Pulmonary artery endothelial cell (primary cell): ENCODE results near the gene LGR4. TPM values are rescaled to one million over a fixed set of nuclear protein-coding genes. Genes with fewer than 3 reads are reported as not detected.
"Not testable (repeated sequence)": the region's sequence is repeated elsewhere in the genome, so short reads cannot be mapped to it uniquely, and the experiment has no call there.

Experiments
- DNase-seq: peaks from one replicate; pipeline ENCODE4 v3.0.0-alpha.2; 2011; ENCODE audit warnings: low read depth, low spot score
- total RNA-seq: library from RNA; depleted of rRNA; stranded (reverse); fragments of >200 nt; gene quantifications from 2 replicates; pipeline ENCODE4 v1.2.3, GENCODE V29; 2014

Gene LGR4
- total RNA-seq, 1 donor from 2014 or later, result 9.0 TPM

DNA sequence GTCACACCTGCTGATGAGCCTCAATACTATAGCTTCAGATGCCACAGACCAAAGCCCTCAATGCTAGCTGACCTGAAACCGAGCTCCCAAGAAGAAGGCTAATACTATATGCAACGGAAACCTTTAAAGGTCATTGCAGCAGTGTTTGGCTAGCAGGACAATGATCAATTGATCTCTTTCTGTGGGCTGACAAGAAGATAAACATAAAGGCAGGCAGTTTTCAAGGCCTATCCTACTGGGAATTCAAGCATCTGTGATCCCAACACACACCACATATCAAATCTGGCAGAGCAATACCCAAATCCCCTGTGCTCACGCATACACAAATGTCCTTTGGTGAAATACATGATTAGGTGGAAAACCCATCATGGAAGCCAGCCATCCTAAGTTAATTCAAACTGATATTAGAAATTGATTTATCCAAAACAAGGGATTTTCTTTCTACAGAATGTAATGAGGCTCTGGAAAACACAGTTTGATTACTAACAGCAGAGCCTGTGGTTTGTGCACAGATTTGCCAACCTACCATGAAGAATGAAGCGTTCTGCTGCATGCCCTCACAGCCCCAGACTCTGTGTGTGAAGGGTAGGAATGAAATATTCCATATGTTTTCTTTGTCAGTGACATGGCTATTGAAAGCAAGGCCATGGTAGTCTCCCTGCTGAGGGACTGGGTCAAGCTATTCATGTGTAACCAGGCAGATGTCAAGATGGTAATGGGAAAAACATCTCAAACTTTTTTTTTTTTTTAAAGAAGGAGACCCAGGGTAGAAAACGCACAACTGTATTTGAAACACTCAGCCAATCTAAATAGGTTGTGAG, 12.2 kb downstream of the LGR4 start:
- no peak for DNase-seq

DNA sequence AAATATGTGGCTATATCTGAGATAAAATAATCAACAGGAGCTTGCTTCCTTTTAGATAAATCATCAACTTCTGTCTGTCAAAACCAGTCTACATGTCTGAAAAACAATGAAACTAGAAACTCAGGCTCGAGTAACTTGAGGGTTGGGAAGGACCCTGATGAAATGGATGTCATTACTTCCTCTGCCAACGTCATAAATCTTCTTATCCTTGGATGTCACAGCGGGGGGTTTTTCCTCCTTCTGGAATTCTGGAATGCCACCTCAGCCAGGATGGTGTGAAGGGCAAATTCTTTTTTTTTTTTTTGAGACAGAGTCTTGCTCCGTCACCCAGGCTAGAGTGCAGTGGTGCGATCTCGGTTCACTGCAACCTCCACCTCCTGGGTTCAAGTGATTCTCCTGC, 13.4 kb downstream of the LGR4 start:
- no peak for DNase-seq

DNA sequence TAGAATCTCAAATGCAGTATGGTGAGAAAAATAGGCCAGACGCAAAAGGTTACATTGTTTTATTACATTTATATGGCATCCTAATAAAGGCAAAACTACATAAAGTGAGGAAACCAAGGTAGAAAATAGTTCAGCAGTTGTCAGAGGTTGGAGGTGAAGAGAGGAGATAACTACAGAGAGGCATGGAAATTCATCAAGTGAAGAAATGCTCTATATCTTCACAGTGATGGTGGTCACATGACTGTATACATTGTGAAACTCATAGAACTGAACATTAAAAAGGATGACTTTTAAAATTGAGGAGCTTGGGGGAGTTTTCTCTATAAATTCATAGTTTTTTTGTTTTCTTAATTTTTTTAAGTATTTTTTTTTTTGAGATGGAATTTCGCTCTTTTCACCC, 14.4 kb downstream of the LGR4 start:
- DNase-seq, result no peak

DNA sequence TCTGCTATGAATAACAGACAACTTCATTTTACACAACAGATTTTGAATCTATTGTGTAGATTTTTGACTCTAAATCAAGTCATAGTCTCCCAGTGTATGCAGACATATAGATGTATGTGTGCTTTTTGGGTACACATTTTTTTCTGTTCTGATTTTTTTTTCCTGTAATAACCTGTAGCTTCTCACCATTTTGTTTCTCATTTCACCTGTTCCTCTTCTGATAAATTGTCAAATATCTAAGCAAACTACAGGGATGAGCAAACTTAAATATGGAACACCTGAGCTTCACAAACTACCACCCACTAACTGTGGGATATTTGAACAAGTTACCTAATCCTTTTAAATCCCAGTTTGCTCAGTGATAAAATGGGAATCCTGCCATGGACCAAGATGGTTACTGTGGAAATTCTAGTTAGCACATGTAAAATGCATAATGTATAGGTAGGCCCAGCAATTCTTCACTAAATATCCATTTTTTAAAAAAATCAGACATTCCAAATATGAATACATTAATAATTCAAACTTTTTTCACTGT, 15.7 kb downstream of the LGR4 start:
- no peak for DNase-seq

DNA sequence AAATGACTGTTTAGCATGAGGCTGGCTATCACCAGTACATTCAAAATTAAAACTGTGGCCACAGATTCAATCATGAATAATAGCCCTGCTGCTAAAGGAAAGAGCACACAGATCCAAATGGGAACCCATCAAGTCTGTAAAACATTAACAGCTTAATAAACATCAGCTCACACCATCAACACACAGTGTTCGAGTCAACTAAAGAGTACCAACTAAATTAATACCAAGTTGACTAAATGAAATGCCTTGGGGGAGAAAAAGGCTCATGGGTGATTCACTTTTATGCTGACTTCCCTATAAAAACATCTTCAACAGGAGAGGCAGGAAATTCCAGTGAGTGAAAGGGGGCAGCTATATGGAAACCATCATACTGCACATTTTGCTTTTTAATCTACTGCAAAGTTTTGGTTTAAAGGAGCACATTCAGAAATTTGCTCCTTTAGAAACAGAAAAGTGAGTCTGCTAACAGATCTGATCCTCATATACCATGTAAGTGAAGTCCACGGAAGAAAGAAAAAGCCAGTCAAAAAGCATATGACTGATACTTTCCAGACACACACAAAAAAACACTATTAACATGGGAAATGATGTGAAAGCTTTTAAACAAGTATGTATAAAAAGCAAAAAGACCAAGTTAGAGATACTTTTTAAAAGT, 16.3 kb downstream of the LGR4 start:
- no peak for DNase-seq

DNA sequence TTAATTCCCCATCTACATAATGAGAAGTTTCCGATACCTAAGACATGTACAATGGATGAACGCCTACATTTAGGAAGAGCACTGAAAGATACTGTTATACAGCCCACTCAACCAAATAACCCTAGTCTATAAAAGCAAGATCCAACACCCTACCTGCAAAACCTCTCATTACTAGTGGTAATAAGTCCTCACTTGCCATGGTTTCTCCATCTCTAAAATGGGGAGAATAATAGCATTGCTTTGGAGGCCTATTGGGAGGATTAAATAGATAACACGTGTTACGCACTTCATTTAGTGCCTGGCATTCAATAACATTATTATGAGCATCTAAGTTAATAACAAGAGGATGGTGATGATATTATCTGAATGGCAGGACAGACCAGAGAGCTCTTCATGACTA, 16.9 kb downstream of the LGR4 start:
- no peak for DNase-seq

DNA sequence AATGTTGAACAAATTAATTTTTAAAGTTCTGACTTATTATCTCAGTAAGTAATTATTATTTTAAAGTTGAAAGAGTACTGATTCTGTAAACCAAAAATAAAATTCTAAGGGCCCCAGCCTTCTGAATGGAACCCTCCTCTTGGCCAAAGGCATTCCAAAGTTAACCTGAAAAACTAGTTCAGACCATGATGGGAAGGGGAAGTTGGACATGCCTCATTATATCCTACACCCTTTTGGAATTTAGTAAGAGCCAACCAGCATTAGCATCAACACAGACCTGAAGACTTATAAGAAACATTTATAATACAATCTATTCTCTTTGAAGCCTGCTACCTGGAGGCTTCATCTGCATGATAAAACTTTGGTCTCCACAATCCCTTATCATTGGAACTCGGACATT, 18.9 kb downstream of the LGR4 start:
- DNase-seq, result no peak

DNA sequence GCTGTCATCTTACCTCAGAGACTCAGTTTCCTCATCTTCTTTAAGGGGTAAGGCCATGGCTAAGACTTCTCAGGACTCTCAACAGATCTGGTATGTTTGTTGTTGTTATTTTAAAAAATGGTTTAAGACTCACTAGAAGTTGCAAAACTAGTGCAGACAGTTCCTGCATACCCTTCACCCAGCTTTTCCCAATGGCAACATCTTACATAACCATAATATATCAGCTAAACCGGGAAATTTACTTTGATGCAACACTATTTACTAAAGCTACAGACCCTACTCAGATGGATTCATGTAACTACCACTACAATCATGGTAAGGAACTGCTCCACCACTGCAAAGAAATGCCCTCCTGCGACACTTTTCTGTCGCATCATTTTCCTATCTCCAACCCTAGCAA, 20.4 kb downstream of the LGR4 start:
- DNase-seq, result no peak

DNA sequence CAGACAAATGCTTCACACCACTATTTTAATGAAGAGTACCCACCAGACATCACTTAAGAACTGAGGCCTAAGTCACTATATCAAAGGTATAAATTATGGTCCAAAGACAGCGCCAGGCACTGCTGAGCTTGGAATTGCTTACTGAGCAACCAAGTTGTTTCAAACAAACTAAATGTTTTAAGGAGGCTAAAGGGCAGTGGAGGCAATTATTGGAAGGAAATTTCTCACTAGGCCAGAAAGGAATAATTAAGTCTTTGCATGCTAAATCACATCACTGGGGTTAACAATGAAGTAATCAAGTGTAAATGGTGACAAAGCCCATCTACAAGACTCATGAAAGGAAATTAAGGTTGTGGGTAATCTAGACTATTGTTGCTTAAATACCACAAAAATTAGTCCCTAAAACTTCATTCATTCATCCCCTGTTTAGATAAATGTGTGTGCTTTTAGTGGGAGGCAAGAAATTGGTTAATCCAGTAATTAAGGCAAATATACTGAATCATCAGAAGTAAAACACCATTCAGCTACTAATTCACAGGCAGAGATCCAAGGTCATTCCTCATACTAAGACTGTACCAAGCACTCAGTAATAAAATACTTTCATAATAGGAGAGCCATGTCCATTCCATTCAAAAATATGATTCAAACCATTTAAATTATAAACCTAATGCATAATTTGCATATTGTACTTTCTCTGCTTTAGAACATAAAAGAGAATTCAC, 21.2 kb downstream of the LGR4 start:
- DNase-seq, result no peak

DNA sequence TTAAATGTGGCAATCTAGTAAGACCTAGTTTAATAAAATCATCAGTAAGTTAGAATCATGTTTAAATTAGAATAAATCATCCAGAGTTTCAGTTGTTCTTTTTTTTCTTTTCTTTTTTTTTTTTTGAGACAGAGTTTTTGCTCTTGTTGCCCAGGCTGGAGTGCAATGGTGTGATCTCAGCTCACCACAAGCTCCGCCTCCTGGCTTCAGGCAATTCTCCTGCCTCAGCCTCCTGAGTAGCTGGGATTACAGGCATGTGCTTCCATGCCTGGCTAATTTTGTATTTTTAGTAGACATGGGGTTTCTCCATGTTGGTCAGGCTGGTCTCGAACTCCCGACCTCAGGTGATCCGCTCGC, 24.4 kb downstream of the LGR4 start:
- DNase-seq, result not testable (repeated sequence)

DNA sequence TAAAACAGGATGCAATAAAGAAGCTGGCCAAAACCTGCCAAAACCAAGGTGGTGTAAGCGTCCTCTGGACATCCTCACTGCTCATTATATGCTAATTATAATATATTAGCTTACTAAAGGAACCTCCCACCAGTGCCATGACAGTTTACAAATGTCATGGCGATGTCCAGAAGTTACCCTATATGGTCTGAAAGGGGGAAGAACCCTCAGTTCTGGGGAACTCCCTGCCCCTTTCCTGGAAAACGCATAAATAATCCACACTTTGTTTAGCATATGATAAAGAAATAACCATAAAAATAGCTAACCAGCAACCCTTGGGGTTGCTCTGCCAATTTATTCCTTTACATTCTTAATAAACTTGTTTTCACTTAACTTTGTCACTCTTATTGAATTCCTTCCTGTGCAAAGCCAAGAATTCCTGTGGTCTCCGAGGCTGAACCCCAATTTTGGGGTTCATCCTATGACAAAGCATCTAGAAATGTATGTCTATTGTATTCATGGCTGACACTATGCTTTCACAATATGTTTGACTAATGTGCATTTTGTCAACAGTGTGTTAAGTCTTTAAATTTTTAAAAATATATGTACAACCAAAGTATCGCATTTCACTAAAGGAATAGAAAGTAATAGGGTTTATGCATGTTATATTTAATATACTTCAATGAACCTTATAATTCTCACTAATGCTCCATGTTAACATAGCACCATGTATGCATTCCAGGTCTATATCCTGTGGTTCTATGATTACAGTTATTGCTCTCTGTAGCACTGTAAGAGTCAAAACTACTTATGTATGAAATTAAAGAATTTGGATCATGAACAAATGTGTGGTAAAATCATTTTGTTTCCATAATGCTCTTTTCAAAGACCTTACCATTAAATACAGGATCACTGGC, 25.1 kb downstream of the LGR4 start:
- no peak for DNase-seq

DNA sequence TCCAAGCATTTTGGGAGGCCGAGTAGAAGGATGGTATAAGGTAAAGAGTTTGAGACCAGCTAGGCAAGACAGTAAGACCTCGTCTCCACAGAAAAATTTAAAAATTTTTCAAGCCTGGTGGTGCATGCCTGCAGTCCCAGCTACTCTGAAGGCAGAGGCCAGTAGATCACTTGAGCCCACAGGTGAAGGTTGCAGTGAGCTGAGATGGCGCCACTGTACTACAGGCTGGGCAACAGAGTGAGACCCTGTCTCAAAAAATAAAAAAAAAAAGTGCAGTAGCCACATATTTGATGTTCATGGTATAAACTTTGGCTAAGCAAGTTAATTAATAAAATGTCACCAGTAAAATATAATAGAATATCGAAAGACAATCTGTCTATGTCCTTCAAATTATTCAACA, 27.0 kb downstream of the LGR4 start:
- no peak for DNase-seq

DNA sequence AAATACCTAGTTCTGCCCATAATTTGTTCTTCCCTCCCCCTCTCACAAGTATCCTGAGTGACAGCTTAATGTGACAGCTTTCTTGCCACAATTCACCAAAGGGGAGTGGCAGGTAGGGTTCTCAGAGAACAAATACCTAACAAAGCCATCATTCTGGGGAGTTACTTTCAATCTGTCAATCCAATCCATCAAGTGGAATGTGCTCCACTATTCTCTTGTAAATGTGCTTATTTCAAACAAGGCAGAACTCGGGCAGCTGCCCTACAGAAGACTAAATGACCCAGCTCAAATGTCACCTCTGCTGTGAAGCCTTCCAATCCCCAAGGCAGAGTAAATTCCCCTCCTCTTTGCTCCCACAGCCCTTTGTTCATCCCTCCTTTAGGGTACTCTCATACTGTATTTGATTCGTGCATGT, 27.8 kb downstream of the LGR4 start:
- no peak for DNase-seq

DNA sequence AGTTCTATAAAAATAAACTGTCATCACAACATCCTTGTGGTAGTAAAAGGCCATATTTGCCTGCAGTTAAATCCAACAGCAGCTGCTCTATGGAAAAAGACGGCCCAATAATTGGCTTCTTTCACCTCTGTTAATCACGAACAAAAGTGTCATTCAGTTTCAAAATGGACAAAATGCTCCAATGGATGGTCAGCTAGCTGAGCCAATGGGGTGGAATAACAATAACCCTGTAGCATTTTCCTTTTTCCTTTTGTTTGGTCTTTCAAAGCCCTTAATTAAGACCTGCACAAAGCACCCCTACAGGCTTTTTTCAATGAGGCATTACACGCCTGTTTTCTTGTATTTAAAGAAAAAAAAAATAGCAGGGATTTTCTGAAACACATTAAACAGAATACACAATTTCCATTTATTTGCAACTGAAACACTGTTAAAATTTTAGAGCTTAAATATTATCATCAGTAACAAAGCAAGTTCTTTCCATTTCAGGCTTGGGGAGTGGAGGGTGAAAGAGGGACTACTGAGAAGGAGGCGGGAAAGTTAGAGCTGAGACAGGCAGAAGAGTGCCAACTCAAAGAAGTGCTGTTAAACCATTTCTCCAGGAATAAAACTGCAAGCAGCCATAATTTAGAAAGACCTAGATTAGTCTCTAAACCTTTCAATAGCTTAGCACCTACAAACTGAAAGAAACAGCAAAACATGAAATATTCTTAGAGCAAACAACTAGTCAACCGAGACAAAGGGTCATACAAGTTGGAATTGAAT, 28.7 kb downstream of the LGR4 start:
- DNase-seq, result no peak

DNA sequence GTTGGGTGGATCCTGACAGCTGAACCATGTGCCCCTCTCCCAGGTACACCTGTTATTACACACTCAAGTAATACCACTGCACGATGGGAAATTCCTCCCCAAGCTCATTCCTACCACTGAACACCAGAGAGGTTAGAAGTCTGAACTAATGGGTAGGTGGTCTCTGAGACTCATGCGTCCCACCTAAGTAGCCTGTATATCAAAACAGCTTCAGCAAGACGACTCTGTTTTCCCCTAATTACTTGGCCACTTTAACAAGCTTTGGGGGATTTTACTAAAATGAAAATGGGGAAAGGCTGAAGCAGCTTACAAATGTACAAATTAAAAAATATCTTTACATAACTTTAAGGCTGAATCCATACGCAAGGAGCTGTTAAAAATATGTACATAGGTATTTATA, 29.4 kb downstream of the LGR4 start:
- no peak for DNase-seq

DNA sequence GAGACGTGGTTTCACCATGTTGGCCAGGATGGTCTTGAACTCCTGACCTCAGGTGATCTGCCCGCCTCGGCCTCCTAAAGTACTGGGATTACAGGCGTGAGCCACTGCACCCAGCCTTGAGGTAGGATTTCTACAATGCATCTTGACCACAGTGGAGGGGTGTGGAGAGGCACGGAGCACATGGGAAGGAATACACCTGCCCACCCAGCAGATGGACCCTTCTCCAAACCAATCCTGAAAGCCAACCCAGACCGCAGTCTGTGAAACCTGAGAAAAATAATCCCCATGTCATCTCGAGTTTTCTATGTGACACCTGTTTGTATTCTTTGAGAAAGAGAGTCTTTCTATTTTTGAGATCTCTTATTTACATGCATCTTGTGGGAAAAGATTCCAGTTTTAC, 32.5 kb downstream of the LGR4 start:
- no peak for DNase-seq

DNA sequence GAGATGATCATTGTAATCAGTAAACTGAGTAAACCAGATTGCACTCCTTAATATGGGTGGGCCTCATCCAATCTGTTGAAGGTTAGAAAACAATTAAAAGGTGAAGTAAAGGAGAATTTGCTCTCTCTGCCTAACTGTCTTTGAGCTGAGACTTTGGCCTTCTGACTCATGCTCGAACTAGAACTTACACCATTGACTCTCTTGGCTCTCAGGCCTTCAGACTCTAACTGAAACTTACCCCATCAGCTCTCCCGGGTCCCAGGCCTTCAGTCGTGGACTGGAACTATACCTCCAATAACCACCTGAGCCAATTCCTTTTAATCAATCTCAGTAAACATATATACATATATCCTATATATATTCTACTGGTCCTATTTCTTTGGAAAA, 34.0 kb downstream of the LGR4 start:
- no peak for DNase-seq

DNA sequence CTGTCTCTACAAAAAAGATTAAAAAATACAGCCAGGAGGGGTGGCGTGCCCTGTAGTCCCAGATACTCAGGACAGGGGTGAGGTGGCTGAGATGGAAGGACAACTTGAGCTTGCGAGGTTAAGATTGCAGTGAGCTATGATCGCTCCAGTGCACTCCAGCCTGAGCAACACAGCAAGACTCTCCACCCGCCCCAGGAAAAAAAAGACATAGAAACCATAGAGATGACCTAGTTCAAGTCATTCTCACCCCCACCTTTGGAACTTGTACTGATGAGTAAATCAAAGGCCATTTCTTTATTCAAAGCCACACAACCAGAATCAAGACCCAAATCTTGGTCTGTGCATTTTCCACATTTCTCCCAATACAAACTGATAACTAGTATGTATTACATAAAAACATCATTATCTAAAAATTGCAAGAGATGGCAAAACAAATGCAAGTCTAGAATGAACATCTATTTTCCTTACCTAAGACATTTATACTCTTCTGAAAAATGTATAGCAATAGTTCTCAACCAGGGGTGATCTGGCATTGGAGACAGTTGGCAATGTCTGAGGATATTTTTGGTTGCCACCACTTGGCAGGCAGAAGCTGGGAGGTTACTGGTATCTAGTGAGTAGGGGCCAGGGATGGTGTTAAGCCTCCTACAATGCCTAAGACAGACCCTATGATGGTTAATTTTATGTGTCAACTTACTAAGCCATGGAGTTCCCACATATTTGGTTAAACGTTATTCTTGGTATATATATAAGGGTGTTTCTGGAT, 34.6 kb downstream of the LGR4 start:
- no peak for DNase-seq

DNA sequence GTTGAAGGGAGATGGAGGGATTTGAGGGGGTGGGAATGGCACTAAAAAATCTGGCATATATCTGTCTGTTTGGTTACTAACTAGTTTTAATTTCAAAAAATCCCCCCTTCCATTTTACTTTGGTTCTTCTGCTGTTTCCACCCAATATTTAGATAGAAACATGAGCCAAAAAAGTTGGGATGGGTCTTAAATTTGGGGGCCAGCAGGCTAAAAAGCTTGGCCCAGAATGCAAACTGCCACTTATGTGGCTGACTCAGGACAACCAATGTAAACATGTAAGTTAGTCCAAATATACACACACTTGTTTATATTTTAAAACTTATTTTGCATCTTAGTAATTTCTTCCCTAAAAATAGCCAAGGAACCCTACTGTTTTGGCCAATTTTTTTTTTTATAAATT, 35.7 kb downstream of the LGR4 start:
- no peak for DNase-seq

DNA sequence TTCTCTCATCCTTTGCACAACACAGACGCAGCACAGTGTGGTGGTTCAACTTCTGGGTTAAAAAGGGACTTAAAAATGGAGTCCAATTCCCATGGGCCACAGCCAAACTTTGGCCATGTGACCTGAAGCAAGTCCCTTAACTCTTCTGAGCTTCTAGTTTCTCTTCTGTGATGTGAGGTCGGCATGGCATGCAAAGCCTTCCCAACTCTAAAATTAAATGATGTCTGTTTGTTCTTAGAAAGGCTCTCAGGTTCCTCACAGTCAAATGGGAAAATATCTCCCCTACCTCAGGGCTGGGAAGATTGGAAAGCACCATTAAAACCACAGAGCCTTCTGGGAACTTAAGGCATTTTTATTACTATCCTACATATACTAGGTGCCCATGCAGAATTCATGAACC, 38.8 kb downstream of the LGR4 start:
- no peak for DNase-seq
